GM21447 (cell line): ENCODE data around the gene DNM1.

Source experiments
- ATAC-seq: cut with Tn5 transposase; IDR thresholded peaks from one replicate; pipeline ENCODE4 v1.9.1; 2021; ENCODE audit not compliant: unreplicated experiment

The DNM1 gene

GRCh38 chr9:128304136-128304970, 101.2 kb downstream of the DNM1 start:
- ATAC-seq, result no peak
